Measurements from ENCODE around the gene MAP2K3. TPM values are rescaled to one million over a fixed set of nuclear protein-coding genes. Genes with fewer than 3 reads are reported as not detected.

Gene MAP2K3
- total RNA-seq, 4 donors from 2014 or later, result 23.3 to 42.4 (median 30.5) TPM

GRCh38 chr17:21272250-21272649 is 12.3 kb upstream of the MAP2K3 start:
- DNase-seq (ENCODE audit: extremely low spot score), result no peak
- Histone ChIP-seq H3K4me3 (no peak overlapping the region), H3K27ac (replicated peaks in 1 of 4) (no peak overlapping the region), H3K4me1 (peaks cover 8 to 22% (median 18%) of the 10 kb centered on the region in 4 donors), H3K36me3 (no peaks in the 10 kb centered on the region), H3K27me3 (no peaks in the 10 kb centered on the region), H3K9me3 (no peaks in the 10 kb centered on the region)
- intact Hi-C loops (cut with DNase I), result no loop called here
- TF ChIP-seq POLR2A (IDR thresholded peaks at IDR 0.05; ENCODE audit: low read depth), result no peak
- TF ChIP-seq EP300 (IDR thresholded peaks at IDR 0.05), result no peak
- no peak for TF ChIP-seq POLR2AphosphoS5 (IDR thresholded peaks at IDR 0.05)
- no peak for TF ChIP-seq CTCF (IDR thresholded peaks at IDR 0.05)
- WGBS, result 91% methylated on average over 3 of the region's 3 CpGs

- Histone ChIP-seq H3K27me3 (no peaks in the 10 kb centered on the region), H3K4me3 (no peak overlapping the region), H3K9me3 (no peaks in the 10 kb centered on the region), H3K4me1 (peaks cover 8 to 22% (median 19%) of the 10 kb centered on the region in 4 donors), H3K27ac (replicated peaks in 1 of 4) (no peak overlapping the region), H3K36me3 (no peaks in the 10 kb centered on the region)
- TF ChIP-seq CTCF (IDR thresholded peaks at IDR 0.05) (no peak), EP300 (IDR thresholded peaks at IDR 0.05) (no peak), POLR2A (IDR thresholded peaks at IDR 0.05; ENCODE audit: low read depth) (no peak)
- intact Hi-C loops (cut with DNase I), result no loop called here
- no peak for DNase-seq (ENCODE audit: extremely low spot score)
- WGBS, result 85% methylated on average over 14 of the region's 14 CpGs
These were observed 11.4 kb upstream of the MAP2K3 start for GRCh38 chr17:21272881-21273792.

GRCh38 chr17:21275047-21275578 is 9.4 kb upstream of the MAP2K3 start:
- Histone ChIP-seq H3K27me3 (no peaks in the 10 kb centered on the region), H3K27ac (replicated peaks in 1 of 4) (peak overlapping the region; percentile 62 to 76 (median 68)), H3K4me1 (peaks cover 11 to 42% (median 32%) of the 10 kb centered on the region in 4 donors), H3K36me3 (no peaks in the 10 kb centered on the region), H3K9me3 (no peaks in the 10 kb centered on the region), H3K4me3 (peak overlapping the region; percentile 65 to 77 (median 73))
- no peak for DNase-seq (ENCODE audit: extremely low spot score)
- TF ChIP-seq POLR2AphosphoS5 (IDR thresholded peaks at IDR 0.05), result no peak
- TF ChIP-seq EP300 (IDR thresholded peaks at IDR 0.05), result no peak
- no peak for TF ChIP-seq POLR2A (IDR thresholded peaks at IDR 0.05; ENCODE audit: low read depth)
- TF ChIP-seq CTCF (IDR thresholded peaks at IDR 0.05), result no peak
- intact Hi-C loops (cut with DNase I), result loop anchor here (2.0 to 5.0 kb wide), 2 partner anchors 146 to 182 kb away; no protein-coding TSS in a partner anchor
- 12% methylated on average over 17 of the region's 20 CpGs for WGBS

- H3K27ac ChIP-seq (replicated peaks in 1 of 4), result peak overlapping the region; percentile 62 to 76 (median 68)
- H3K36me3 ChIP-seq, result no peaks in the 10 kb centered on the region
- H3K9me3 ChIP-seq, result no peaks in the 10 kb centered on the region
- peaks cover 11 to 45% (median 36%) of the 10 kb centered on the region in 4 donors for H3K4me1 ChIP-seq
- peak; percentile 96 for DNase-seq (ENCODE audit: extremely low spot score)
- H3K27me3 ChIP-seq, result no peaks in the 10 kb centered on the region
- WGBS, result under 1% methylated on average over 25 of the region's 52 CpGs
- intact Hi-C loops (cut with DNase I), result loop anchor here (2.0 to 5.0 kb wide), 2 partner anchors 147 to 182 kb away; no protein-coding TSS in a partner anchor
- H3K4me3 ChIP-seq, result peak overlapping the region; percentile 65 to 77 (median 73)
- TF ChIP-seq CTCF (IDR thresholded peaks at IDR 0.05) (peak in 1 of 3 experiments; percentile 12), POLR2A (IDR thresholded peaks at IDR 0.05; ENCODE audit: low read depth) (no peak), EP300 (IDR thresholded peaks at IDR 0.05) (no peak), POLR2AphosphoS5 (IDR thresholded peaks at IDR 0.05) (peak; percentile 74 to 79)
These were observed 8.8 kb upstream of the MAP2K3 start for GRCh38 chr17:21275579-21276263.

All from esophagus muscularis mucosa (tissue), 4 donors.